Smooth muscle cell (in vitro differentiated cells): ENCODE results near the gene ANKRD12. TPM values are rescaled to one million over a fixed set of nuclear protein-coding genes. Genes with fewer than 3 reads are reported as not detected.

Experiments
- DNase-seq: peaks from one replicate; lab custom pipeline; 2025; ENCODE audit not compliant: unreplicated experiment; lab: John Stamatoyannopoulos, UW
- H2AFZ ChIP-seq: fragments of 200-600 bp; sonication (generic); 2 replicates; pipeline ENCODE4 v1.6.0; 2016; ENCODE audit warnings: antibody characterized with exemption, low read depth, mild to moderate bottlenecking
- H3F3A ChIP-seq: fragments of 200-600 bp; sonication (generic); 2 replicates; pipeline ENCODE4 v1.6.0; 2017; ENCODE audit warnings: antibody characterized with exemption, low read depth
- H3K27ac ChIP-seq: fragments of 200-600 bp; sonication (generic); 2 replicates; pipeline ENCODE4 v1.5.1; 2016; ENCODE audit warnings: low read depth, mild to moderate bottlenecking
- H3K27me3 ChIP-seq: fragments of 200-600 bp; sonication (generic); 2 replicates; pipeline ENCODE4 v1.6.1; 2016; ENCODE audit warnings: low read depth, mild to moderate bottlenecking
- H3K36me3 ChIP-seq: fragments of 200-600 bp; sonication (generic); 2 replicates; pipeline ENCODE4 v1.5.1; 2016; ENCODE audit warnings: low read depth
- H3K4me1 ChIP-seq: fragments of 200-600 bp; sonication (generic); 2 replicates; pipeline ENCODE4 v1.5.1; 2016; ENCODE audit warnings: low read depth
- H3K4me2 ChIP-seq: fragments of 200-600 bp; sonication (generic); 2 replicates; pipeline ENCODE4 v1.6.0; 2016; ENCODE audit warnings: mild to moderate bottlenecking
- H3K4me3 ChIP-seq: fragments of 200-600 bp; sonication (generic); 2 replicates; pipeline ENCODE4 v1.5.1; 2016; ENCODE audit warnings: mild to moderate bottlenecking
- H3K79me2 ChIP-seq: fragments of 200-600 bp; sonication (generic); 2 replicates; pipeline ENCODE4 v1.6.0; 2016; ENCODE audit warnings: low read depth, mild to moderate bottlenecking
- H3K9ac ChIP-seq: fragments of 200-600 bp; sonication (generic); 2 replicates; pipeline ENCODE4 v1.6.0; 2016; ENCODE audit warnings: low read depth
- H3K9me3 ChIP-seq: fragments of 200-600 bp; sonication (generic); replicated peaks from 2 replicates; pipeline ENCODE4 v1.5.1; 2016; ENCODE audit warnings: low read depth
- H4K20me1 ChIP-seq: fragments of 200-600 bp; sonication (generic); 2 replicates; pipeline ENCODE4 v1.6.0; 2016; ENCODE audit warnings: low read depth
- CTCF ChIP-seq: fragments of 200-600 bp; sonication (generic); IDR thresholded peaks from 2 replicates; pipeline ENCODE4 v1.5.1; 2017; ENCODE audit warnings: borderline replicate concordance, mild to moderate bottlenecking, antibody characterized with exemption; ENCODE audit not compliant: insufficient read depth, poor library complexity, severe bottlenecking
- WGBS: methylation state at CpG from one replicate; pipeline ENCODE4 v1.1.7; 2016; ENCODE audit warnings: low lambda C conversion rate; 5-methylcytosine and 5-hydroxymethylcytosine counted together
- polyA plus RNA-seq: library from polyadenylated mRNA; unstranded; fragments of >200 nt; fragmentation: Nextera tagmentation; extraction: Ambion mirVana; gene quantifications from 2 replicates; pipeline ENCODE4 v1.2.1, GENCODE V29; 2016
- total RNA-seq: library from RNA; depleted of rRNA; stranded (reverse); fragments of >200 nt; gene quantifications from 2 replicates; pipeline ENCODE4 v1.2.3, GENCODE V29; 2014

ANKRD12 gene
- total and polyA plus RNA-seq, 2 experiments from 2014 or later, result 28.8 to 43.7 TPM

GRCh38 chr18:9182852-9183399 lies 46.3 kb downstream of the ANKRD12 start:
- no peaks in the 10 kb centered on the region for H3K27me3 ChIP-seq
- peaks cover 47% of the 10 kb centered on the region for H3K79me2 ChIP-seq
- H3K4me3 ChIP-seq, result no peak overlapping the region

GRCh38 chr18:9184998-9185613 lies 48.5 kb downstream of the ANKRD12 start:
- Histone ChIP-seq H3K4me3 (no peak overlapping the region), H2AFZ (no peak overlapping the region), H3K79me2 (peaks cover 25% of the 10 kb centered on the region), H3K36me3 (no peaks in the 10 kb centered on the region), H3K9me3 (no peaks in the 10 kb centered on the region), H3K27me3 (no peaks in the 10 kb centered on the region), H4K20me1 (peaks cover 48% of the 10 kb centered on the region), H3K4me1 (no peaks in the 10 kb centered on the region), H3F3A (no peaks in the 10 kb centered on the region), H3K27ac (no peak overlapping the region), H3K4me2 (no peak overlapping the region), H3K9ac (no peak overlapping the region)
- no peak for DNase-seq
- 94% methylated on average over 4 of the region's 4 CpGs for WGBS
- TF ChIP-seq CTCF, result no peak

More at GRCh38 chr18:9182852-9183399, 46.3 kb downstream of the ANKRD12 start:
- Histone ChIP-seq H2AFZ (no peak overlapping the region), H3K9me3 (no peaks in the 10 kb centered on the region), H4K20me1 (peaks cover 69% of the 10 kb centered on the region), H3K4me1 (no peaks in the 10 kb centered on the region), H3K36me3 (no peaks in the 10 kb centered on the region), H3K4me2 (no peak overlapping the region), H3K9ac (no peak overlapping the region), H3F3A (no peaks in the 10 kb centered on the region), H3K27ac (no peak overlapping the region)
- TF ChIP-seq CTCF, result no peak
- WGBS, result 73% methylated on average over 5 of the region's 5 CpGs
- no peak for DNase-seq

- Histone ChIP-seq H3K9me3 (no peaks in the 10 kb centered on the region), H3K4me3 (no peak overlapping the region), H2AFZ (no peak overlapping the region), H3K27ac (no peak overlapping the region), H3K9ac (no peak overlapping the region), H3K36me3 (no peaks in the 10 kb centered on the region), H3K79me2 (peaks cover 10% of the 10 kb centered on the region), H4K20me1 (peaks cover 41% of the 10 kb centered on the region), H3F3A (no peaks in the 10 kb centered on the region), H3K4me1 (no peaks in the 10 kb centered on the region), H3K4me2 (no peak overlapping the region), H3K27me3 (no peaks in the 10 kb centered on the region)
- 91% methylated on average over 3 of the region's 3 CpGs for WGBS
- no peak for TF ChIP-seq CTCF
- DNase-seq, result no peak
These were observed 52.0 kb downstream of the ANKRD12 start for GRCh38 chr18:9188359-9189231.
